GM12875 (cell line): ENCODE data around the gene LRIT1.

Experiments used
- H3K4me3 ChIP-seq: one replicate; pipeline ENCODE4 v1.5.1; 2011; ENCODE audit warnings: low read depth, low read length, control low read depth
- CTCF ChIP-seq: IDR thresholded peaks from 2 replicates; pipeline ENCODE4 v1.5.1; 2011; ENCODE audit warnings: low read depth, mild to moderate bottlenecking, control low read depth, inconsistent platforms, low read length, moderate library complexity, borderline replicate concordance; ENCODE audit not compliant: insufficient read depth

The LRIT1 gene

GRCh38 chr10:84234479-84234878, 6.9 kb downstream of the LRIT1 start:
- TF ChIP-seq CTCF: no peak
- no peak overlapping the region for H3K4me3 ChIP-seq

- no peak overlapping the region for H3K4me3 ChIP-seq
- no peak for TF ChIP-seq CTCF
These were observed 7.4 kb downstream of the LRIT1 start for GRCh38 chr10:84233940-84234339.

GRCh38 chr10:84232376-84232775, 9.0 kb downstream of the LRIT1 start:
- H3K4me3 ChIP-seq: no peak overlapping the region
- TF ChIP-seq CTCF: no peak

- TF ChIP-seq CTCF: no peak
- no peak overlapping the region for H3K4me3 ChIP-seq
These were observed 11.0 kb downstream of the LRIT1 start for GRCh38 chr10:84230359-84230758.

GRCh38 chr10:84227810-84228209, 13.5 kb downstream of the LRIT1 start:
- H3K4me3 ChIP-seq: no peak overlapping the region
- TF ChIP-seq CTCF: no peak

- no peak overlapping the region for H3K4me3 ChIP-seq
- no peak for TF ChIP-seq CTCF
These were observed 14.7 kb downstream of the LRIT1 start for GRCh38 chr10:84226616-84227015.

GRCh38 chr10:84225427-84226173, 15.7 kb downstream of the LRIT1 start, which contains the start of gene LRIT2:
LRIT2 (minus strand) TSS chr10:84225544; CDS start chr10:84225520, 24 bp downstream.
- H3K4me3 ChIP-seq: no peak within 1 kb of the TSS
- no peak for TF ChIP-seq CTCF
